Testis (tissue), 2 donors: ENCODE measurements around the gene INF2.

Experiments used
- CTCF ChIP-seq, 3 experiments: fragments of 450-650 bp in 2 of 3; fragments of 200-600 bp in 1 of 3; sonication (generic) in 1 of 3; IDR thresholded peaks; one replicate each; pipeline ENCODE4 v1.5.1; 2016 to 2019; ENCODE audit warnings: antibody characterized with exemption in 3 of 3, mild to moderate bottlenecking in 2 of 3, moderate library complexity in 1 of 3
- POLR2A ChIP-seq: fragments of 450-650 bp; IDR thresholded peaks from one replicate; pipeline ENCODE4 v1.6.1; 2017; ENCODE audit warnings: antibody characterized with exemption, mild to moderate bottlenecking, moderate library complexity

- no peak for TF ChIP-seq CTCF (IDR thresholded peaks at IDR 0.05)
- no peak for TF ChIP-seq POLR2A
Observed at GRCh38 chr14:104715416-104715815, 26.0 kb downstream of the INF2 start.
